GM18526 (cell line): ENCODE data around the gene CDKN1A.
A peak's percentile ranks its signal among the peaks of the same experiment; 100 is the strongest.

Source experiments
- POLR2A ChIP-seq: IDR thresholded peaks from 3 replicates; pipeline ENCODE4 v1.6.1; 2011; ENCODE audit not compliant: insufficient read length; ENCODE audit errors: extremely low read depth

CDKN1A gene

GRCh38 chr6:36678488-36679042 is at the start of gene CDKN1A:
Gene CDKN1A, plus strand, starts transcription at chr6:36678714. Its CDS starts 5,388 bp downstream, at chr6:36684102.
- peak; percentile 99 for TF ChIP-seq POLR2A

- TF ChIP-seq POLR2A, result no peak
Measured at GRCh38 chr6:36629784-36630183, 48.7 kb upstream of the CDKN1A start.

GRCh38 chr6:36631326-36632011 is 47.0 kb upstream of the CDKN1A start:
- no peak for TF ChIP-seq POLR2A

DNA sequence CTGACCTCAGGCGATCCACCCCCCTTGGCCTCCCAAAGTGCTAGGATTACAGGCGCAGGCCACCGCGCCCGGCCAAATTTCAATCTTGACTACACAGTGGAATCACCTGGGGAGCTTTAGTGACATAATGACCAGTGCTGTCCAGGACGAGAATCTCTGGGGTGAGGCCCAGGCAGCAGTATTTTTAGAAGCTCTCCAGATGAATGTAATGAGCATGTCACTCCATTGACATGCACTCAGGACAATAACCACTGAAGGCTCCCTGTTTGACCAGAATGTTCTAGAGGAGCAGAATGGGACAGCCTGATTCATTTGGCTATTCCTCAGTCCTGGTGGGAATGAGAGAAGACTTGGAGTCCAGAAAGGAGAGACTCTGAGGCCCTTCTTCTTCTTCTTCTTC is 45.1 kb upstream of the CDKN1A start:
- TF ChIP-seq POLR2A, result no peak

DNA sequence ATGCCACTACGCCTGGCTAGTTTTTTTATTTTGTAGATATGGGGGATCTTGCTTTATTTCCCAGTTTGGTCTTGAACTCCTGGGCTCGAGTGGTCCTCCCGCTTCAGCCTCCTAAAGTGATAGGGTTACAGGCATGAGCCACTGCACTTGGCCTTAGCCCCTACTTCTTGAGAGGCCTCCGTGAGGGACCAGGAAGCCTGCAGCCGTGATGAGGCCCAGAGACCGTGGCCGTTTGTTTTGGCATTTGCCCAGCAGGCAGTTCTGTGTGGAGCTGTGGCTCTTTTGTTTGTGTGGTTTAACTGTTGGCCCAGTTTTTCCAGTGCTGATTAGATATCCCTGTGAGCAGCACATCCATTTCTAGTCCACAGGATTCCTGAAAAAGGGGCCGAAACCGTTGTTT is 44.6 kb upstream of the CDKN1A start:
- no peak for TF ChIP-seq POLR2A

- no peak for TF ChIP-seq POLR2A
Measured at GRCh38 chr6:36634317-36635108, 44.0 kb upstream of the CDKN1A start.

- TF ChIP-seq POLR2A, result no peak
Measured at GRCh38 chr6:36636283-36636682, 42.2 kb upstream of the CDKN1A start.

- no peak for TF ChIP-seq POLR2A
Measured at GRCh38 chr6:36636687-36637418, 41.7 kb upstream of the CDKN1A start.

GRCh38 chr6:36638579-36638978 is 39.9 kb upstream of the CDKN1A start:
- no peak for TF ChIP-seq POLR2A

DNA sequence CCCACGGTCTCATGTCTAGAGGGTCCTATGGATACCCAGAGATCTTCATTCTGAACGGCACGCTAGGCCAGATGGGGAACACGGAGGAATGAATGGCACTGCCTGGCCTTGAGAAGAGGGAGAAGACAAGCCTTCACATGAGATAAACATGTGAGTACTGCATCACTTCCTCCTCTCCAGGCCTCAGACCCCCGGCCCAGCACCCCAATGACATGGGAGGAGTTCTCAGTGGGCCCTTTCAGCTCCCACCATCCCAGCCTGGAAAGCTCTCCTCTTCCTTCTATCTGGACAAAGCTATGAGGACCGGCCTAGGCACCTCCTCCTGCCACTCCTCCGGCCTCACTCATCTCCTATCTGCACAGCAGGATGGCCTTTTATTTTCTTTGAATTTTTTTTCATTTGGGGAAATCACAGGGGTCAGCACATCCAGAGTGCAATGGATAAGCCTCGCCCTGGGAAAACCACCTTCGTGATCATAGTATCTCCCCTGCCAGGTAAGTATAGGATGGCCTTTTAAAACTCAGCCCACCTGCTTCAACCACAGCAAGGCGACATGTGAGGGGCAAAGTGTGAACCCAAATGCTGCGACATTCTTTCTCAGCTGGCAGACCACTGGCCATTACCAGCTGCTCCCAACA is 39.2 kb upstream of the CDKN1A start:
- no peak for TF ChIP-seq POLR2A

GRCh38 chr6:36641543-36641942 is 37.0 kb upstream of the CDKN1A start:
- no peak for TF ChIP-seq POLR2A

- TF ChIP-seq POLR2A, result no peak
Measured at GRCh38 chr6:36642913-36643817, 35.3 kb upstream of the CDKN1A start.

DNA sequence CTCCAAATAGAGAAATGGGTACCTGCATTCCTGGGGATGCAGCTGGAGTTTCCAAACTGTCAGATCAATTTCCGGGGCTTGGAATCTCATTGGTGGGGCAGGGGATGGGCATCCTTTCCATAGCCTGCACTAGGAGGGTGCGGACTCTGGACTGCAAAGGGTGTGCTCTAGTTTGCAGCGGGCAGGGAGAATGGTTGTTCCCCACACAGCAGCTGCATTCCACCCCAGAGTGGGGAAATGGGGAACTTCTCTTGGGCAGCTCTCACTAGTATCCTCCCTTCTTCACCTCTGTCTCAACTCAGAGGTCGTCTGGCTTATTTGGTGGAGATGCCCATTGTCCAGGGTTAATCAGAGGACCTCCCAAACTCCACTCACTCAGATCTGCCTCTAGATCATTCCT is 34.5 kb upstream of the CDKN1A start:
- no peak for TF ChIP-seq POLR2A

DNA sequence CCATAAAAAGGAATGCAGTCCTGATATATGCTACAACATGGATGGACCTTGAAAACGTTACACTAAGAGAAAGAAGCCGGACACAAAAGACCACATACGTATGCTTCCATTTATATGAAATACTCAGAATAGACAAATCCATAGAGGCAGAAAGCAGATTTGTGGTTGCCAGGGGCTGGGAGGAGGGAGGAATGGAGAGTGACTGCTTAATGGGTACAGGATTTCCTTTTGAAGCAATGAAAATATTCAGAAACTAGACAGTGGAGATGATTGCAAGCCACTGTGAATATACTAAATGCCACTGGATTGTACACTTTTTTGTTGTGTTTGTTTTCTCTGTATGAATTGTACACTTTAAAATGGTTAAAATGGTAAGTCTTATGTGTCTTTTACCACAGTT is 29.4 kb upstream of the CDKN1A start:
- no peak for TF ChIP-seq POLR2A
